NCI-H446 (cell line): Measurements from ENCODE around the gene SPATA4.

ENCODE experiments used
- DNase-seq, 2 experiments: peaks; one replicate each; lab custom pipeline; 2025; lab: John Stamatoyannopoulos, UW

SPATA4 gene

GRCh38 chr4:176189891-176190795 is 5.2 kb downstream of the SPATA4 start:
- DNase-seq, result no peak

- DNase-seq, result no peak
Measured at GRCh38 chr4:176188654-176189053, 6.7 kb downstream of the SPATA4 start.

- DNase-seq, result no peak
Measured at GRCh38 chr4:176187624-176188023, 7.8 kb downstream of the SPATA4 start.

- no peak for DNase-seq
Measured at GRCh38 chr4:176186671-176187395, 8.6 kb downstream of the SPATA4 start.

- no peak for DNase-seq
Measured at GRCh38 chr4:176186067-176186466, 9.3 kb downstream of the SPATA4 start.

GRCh38 chr4:176185051-176185450 is 10.3 kb downstream of the SPATA4 start:
- DNase-seq, result no peak

GRCh38 chr4:176163041-176163440 is 32.3 kb downstream of the SPATA4 start:
- DNase-seq, result no peak

GRCh38 chr4:176156656-176157055 is 38.7 kb downstream of the SPATA4 start:
- no peak for DNase-seq

GRCh38 chr4:176153124-176153523 is 42.3 kb downstream of the SPATA4 start:
- no peak for DNase-seq

GRCh38 chr4:176150704-176151103 is 44.7 kb downstream of the SPATA4 start:
- DNase-seq, result no peak

GRCh38 chr4:176150356-176150682 is 45.1 kb downstream of the SPATA4 start:
- DNase-seq, result no peak

- DNase-seq, result no peak
Measured at GRCh38 chr4:176149680-176150355, 45.6 kb downstream of the SPATA4 start.

GRCh38 chr4:176142253-176142652 is 53.1 kb downstream of the SPATA4 start:
- DNase-seq, result no peak

- DNase-seq, result no peak
Measured at GRCh38 chr4:176139518-176139917, 55.9 kb downstream of the SPATA4 start.

- no peak for DNase-seq
Measured at GRCh38 chr4:176137631-176138030, 57.8 kb downstream of the SPATA4 start.

- no peak for DNase-seq
Measured at GRCh38 chr4:176134670-176135069, 60.7 kb downstream of the SPATA4 start.
